Astrocyte of the spinal cord (primary cell): ENCODE measurements around the gene C10orf90.
A peak's percentile ranks its signal among the peaks of the same experiment; 100 is the strongest.

Experiments used
- DNase-seq: peaks from one replicate; pipeline ENCODE4 v3.0.0; 2011; ENCODE audit warnings: low read depth, low spot score
- H3K4me3 ChIP-seq: 2 replicates; pipeline ENCODE4 v1.5.1; 2011; ENCODE audit warnings: low read depth, mild to moderate bottlenecking, low read length, moderate library complexity
- in situ Hi-C: cut with HindIII; loops from 2 replicates; pipeline ENCODE4 v1.10.0; 2017; ENCODE audit warnings: low sequenced_read_pairs
- TF ChIP-seq, protein P1 (sequence below): IDR thresholded peaks from 2 replicates; pipeline ENCODE4 v1.5.1; 2012; ENCODE audit warnings: low read depth, mild to moderate bottlenecking, low read length, inconsistent platforms

C10orf90 gene

DNA sequence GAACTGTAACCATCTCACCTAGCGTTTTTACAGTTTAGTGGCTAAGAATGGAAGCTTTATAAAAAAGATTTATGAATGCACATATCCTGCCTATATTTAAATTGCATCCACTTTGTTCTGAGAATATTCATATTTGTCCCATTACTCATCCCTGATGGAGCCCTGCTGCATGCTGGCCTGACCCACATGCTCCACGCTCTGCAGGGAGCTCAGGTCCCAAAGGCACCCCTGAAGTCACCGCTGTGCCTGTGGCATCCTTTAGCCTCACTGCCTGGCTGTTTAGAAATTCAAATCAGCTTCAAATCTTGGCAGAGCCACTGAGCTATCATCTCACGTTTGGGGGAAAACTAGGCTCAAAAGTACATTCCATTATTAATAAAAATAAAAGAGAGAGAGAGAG lies 24.4 kb downstream of the C10orf90 start:
- in situ Hi-C loops = no loop called here
- TF ChIP-seq, protein P1, sequence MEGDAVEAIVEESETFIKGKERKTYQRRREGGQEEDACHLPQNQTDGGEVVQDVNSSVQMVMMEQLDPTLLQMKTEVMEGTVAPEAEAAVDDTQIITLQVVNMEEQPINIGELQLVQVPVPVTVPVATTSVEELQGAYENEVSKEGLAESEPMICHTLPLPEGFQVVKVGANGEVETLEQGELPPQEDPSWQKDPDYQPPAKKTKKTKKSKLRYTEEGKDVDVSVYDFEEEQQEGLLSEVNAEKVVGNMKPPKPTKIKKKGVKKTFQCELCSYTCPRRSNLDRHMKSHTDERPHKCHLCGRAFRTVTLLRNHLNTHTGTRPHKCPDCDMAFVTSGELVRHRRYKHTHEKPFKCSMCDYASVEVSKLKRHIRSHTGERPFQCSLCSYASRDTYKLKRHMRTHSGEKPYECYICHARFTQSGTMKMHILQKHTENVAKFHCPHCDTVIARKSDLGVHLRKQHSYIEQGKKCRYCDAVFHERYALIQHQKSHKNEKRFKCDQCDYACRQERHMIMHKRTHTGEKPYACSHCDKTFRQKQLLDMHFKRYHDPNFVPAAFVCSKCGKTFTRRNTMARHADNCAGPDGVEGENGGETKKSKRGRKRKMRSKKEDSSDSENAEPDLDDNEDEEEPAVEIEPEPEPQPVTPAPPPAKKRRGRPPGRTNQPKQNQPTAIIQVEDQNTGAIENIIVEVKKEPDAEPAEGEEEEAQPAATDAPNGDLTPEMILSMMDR = no peak
- H3K4me3 ChIP-seq = no peak overlapping the region
- peak; percentile 49 for DNase-seq

DNA sequence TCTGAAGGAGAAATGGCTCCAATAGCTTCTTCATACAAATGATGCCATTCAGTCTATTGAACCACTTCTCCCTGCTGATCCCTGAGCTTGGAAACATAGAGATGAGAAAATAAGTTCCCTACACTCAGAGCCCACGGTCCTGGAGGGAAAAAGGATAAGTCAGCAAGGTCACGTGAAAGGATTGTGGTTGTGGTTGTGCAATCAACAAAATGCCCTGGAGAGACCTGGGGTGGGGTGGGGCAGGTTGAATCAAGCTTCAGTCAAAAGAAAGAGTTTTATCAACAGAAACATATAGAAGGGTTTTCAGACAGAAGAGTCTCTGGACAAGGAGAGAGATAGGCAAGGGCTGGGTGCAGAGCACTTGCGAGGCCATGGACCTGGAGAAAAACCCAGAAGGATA lies 30.1 kb downstream of the C10orf90 start:
- no peak overlapping the region for H3K4me3 ChIP-seq
- no peak for DNase-seq
- TF ChIP-seq, protein P1 = no peak
- in situ Hi-C loops = no loop called here

DNA sequence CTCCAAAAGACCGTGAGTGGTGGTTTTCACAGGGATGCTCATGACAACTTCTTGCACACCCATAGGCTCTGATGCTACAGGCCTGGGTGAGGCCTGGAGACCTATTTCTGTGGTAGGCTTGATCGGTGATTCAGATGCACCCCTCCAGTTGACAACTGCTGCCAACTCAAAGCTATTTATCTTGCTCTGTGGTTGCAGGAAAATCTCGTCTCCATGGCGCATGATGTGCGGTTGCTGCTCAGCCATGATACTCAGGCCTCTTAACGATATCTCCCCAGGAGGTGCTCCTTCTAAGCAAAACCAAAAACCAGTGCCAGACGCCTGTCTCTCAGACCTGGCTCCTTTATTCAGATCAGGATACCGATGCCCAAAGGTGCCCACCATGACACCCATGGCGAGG lies 31.4 kb downstream of the C10orf90 start:
- no peak overlapping the region for H3K4me3 ChIP-seq
- no peak for DNase-seq
- in situ Hi-C loops = no loop called here
- TF ChIP-seq, protein P1 = no peak

DNA sequence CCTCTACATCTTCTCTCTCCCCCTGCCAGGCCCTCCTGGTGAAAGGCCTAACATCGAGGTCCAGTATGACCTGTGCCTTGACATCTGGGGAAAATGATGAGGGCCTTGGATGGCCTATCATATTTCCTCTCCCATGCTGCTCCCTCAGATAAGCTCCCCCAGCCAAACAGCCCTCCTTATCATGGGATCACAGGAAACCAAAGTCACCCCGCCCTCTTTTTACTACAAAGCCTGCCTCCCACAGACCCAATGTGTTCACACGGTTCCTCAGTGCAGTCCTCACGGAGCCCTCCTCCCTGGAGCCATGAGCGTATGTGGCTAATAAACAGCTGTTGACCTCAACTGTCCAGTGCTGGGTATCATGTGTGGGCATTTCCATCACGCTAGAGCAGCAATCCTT lies 32.0 kb downstream of the C10orf90 start:
- no peak for DNase-seq
- TF ChIP-seq, protein P1 = no peak
- in situ Hi-C loops = no loop called here
- H3K4me3 ChIP-seq = no peak overlapping the region

DNA sequence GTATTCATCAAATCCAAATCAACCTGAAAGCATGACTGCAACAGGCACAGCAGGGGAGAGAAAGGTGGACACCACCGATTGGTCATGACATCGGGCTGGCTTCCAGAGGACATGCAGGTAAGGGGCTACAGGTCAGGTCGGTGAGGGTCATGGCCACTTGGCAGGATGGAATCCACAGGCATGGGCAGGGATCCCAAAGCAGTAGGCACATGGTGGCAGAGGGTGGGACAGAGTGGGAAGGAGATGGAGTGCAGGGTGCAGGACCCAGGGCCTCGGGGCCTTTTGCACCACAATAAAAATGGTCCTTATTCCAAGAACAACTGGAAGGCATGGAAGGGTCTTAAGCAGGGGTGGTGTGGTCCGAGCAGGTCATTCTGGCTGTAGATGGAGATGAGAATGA lies 33.0 kb downstream of the C10orf90 start:
- no peak for DNase-seq
- in situ Hi-C loops = no loop called here
- H3K4me3 ChIP-seq = no peak overlapping the region
- TF ChIP-seq, protein P1 = no peak

DNA sequence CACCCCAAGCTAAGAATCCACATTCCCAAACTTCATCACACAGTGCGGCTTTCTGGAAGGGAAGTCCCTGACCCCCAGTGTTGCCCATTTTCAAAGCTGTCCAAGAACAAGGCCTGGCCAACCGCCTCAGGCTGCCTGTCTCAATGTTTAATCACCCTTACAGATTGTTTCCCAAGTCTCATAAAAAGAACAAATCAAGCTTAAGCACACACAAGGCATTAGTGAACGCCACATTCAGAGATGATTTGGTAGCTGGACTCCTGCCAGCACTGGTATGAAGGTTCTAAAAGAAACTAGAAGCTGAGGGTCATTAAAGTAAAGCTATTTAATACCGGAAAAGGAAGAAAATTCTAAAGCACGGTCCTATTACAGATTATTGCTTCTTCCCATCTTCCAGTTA lies 35.6 kb downstream of the C10orf90 start:
- TF ChIP-seq, protein P1 = no peak
- H3K4me3 ChIP-seq = no peak overlapping the region
- DNase-seq = peak; percentile 55
- in situ Hi-C loops = no loop called here

DNA sequence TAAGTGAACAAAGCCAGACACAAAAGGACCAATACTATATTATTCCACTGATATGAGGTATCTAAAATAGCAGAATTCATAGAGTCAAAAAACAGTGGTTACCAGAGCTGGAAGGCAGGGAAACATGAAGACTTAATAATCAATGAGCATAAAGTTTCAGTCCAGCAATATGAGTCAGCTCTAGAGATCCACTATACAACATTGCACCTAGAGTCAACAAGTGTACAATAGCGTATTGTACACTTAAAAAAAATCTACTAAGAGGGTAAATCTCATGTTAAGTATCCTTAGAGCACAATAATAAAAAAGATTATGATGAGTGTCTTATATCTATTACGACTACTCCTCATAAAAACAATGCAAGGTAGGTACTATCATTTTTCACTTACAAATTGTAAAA lies 36.1 kb downstream of the C10orf90 start:
- in situ Hi-C loops = no loop called here
- no peak overlapping the region for H3K4me3 ChIP-seq
- no peak for DNase-seq
- TF ChIP-seq, protein P1 = no peak
